ENCODE results near the gene TSPAN18.

The TSPAN18 gene

GRCh38 chr11:44726283-44727113 is at the start of gene TSPAN18:
TSS of gene TSPAN18 (plus strand) at chr11:44726962. CDS start at chr11:44906417, 179,455 bp downstream.
- Histone ChIP-seq H3K4me1 (ENCODE audit: insufficient read depth, low read length, poor library complexity, severe bottlenecking) (no peaks in the 10 kb centered on the region), H3K79me2 (ENCODE audit: insufficient read depth, low read length) (no peaks in the 10 kb centered on the region), H2AFZ (ENCODE audit: low read length) (no peak within 1 kb of the TSS), H4K20me1 (ENCODE audit: insufficient read depth, low read length, poor library complexity, severe bottlenecking) (no peaks in the 10 kb centered on the region), H3K36me3 (ENCODE audit: insufficient read depth, low read length) (no peaks in the 10 kb centered on the region), H3K9ac (ENCODE audit: low read depth, low read length, poor library complexity, severe bottlenecking) (no peak within 1 kb of the TSS), H3K27me3 (ENCODE audit: insufficient read depth, low read length, poor library complexity, severe bottlenecking) (no peaks in the 10 kb centered on the region), H3K4me3 (ENCODE audit: low read length, poor library complexity, severe bottlenecking) (no peak within 1 kb of the TSS), H3K9me3 (ENCODE audit: insufficient read depth, low read depth, low read length) (no peaks in the 10 kb centered on the region), H3K9me2 (replicated peaks; ENCODE audit: low read depth, low read length) (no peaks in the 10 kb centered on the region), H3F3A (ENCODE audit: low read depth) (no peaks in the 10 kb centered on the region), H3K4me2 (ENCODE audit: low read depth, low read length, poor library complexity, severe bottlenecking) (no peak within 1 kb of the TSS)
- no peak for TF ChIP-seq EZH2phosphoT487 (IDR thresholded peaks at IDR 0.05; ENCODE audit: borderline replicate concordance)
- TF ChIP-seq CTCF (conservative IDR thresholded peaks at IDR 0.05; ENCODE audit: low read length), result no peak

- H3K4me2 ChIP-seq (ENCODE audit: low read depth, low read length, poor library complexity, severe bottlenecking), result peak overlapping the region; percentile 58
- H3F3A ChIP-seq (ENCODE audit: low read depth), result no peaks in the 10 kb centered on the region
- H3K9me2 ChIP-seq (replicated peaks; ENCODE audit: low read depth, low read length), result no peaks in the 10 kb centered on the region
- H4K20me1 ChIP-seq (ENCODE audit: insufficient read depth, low read length, poor library complexity, severe bottlenecking), result no peaks in the 10 kb centered on the region
- TF ChIP-seq CTCF (conservative IDR thresholded peaks at IDR 0.05; ENCODE audit: low read length), result no peak
- TF ChIP-seq EZH2phosphoT487 (IDR thresholded peaks at IDR 0.05; ENCODE audit: borderline replicate concordance), result no peak
- no peaks in the 10 kb centered on the region for H3K79me2 ChIP-seq (ENCODE audit: insufficient read depth, low read length)
- no peaks in the 10 kb centered on the region for H3K36me3 ChIP-seq (ENCODE audit: insufficient read depth, low read length)
- no peaks in the 10 kb centered on the region for H3K27me3 ChIP-seq (ENCODE audit: insufficient read depth, low read length, poor library complexity, severe bottlenecking)
- peak overlapping the region; percentile 21; the same call in 1 of the 2 replicates for H2AFZ ChIP-seq (ENCODE audit: low read length)
- H3K9ac ChIP-seq (ENCODE audit: low read depth, low read length, poor library complexity, severe bottlenecking), result peak overlapping the region; percentile 10
- H3K9me3 ChIP-seq (ENCODE audit: insufficient read depth, low read depth, low read length), result no peaks in the 10 kb centered on the region
- peaks cover 19% of the 10 kb centered on the region for H3K4me1 ChIP-seq (ENCODE audit: insufficient read depth, low read length, poor library complexity, severe bottlenecking)
- peak overlapping the region; percentile 25 for H3K4me3 ChIP-seq (ENCODE audit: low read length, poor library complexity, severe bottlenecking)
Observed at GRCh38 chr11:44680982-44681597, 45.7 kb upstream of the TSPAN18 start.

GRCh38 chr11:44681698-44682097 is 45.1 kb upstream of the TSPAN18 start:
- Histone ChIP-seq H3K4me1 (ENCODE audit: insufficient read depth, low read length, poor library complexity, severe bottlenecking) (peaks cover 19% of the 10 kb centered on the region), H3K36me3 (ENCODE audit: insufficient read depth, low read length) (no peaks in the 10 kb centered on the region), H3K79me2 (ENCODE audit: insufficient read depth, low read length) (no peaks in the 10 kb centered on the region), H2AFZ (ENCODE audit: low read length) (no peak overlapping the region), H3K9me2 (replicated peaks; ENCODE audit: low read depth, low read length) (no peaks in the 10 kb centered on the region), H3K9ac (ENCODE audit: low read depth, low read length, poor library complexity, severe bottlenecking) (peak overlapping the region; percentile 10), H3K27me3 (ENCODE audit: insufficient read depth, low read length, poor library complexity, severe bottlenecking) (no peaks in the 10 kb centered on the region), H3F3A (ENCODE audit: low read depth) (no peaks in the 10 kb centered on the region), H3K9me3 (ENCODE audit: insufficient read depth, low read depth, low read length) (no peaks in the 10 kb centered on the region), H4K20me1 (ENCODE audit: insufficient read depth, low read length, poor library complexity, severe bottlenecking) (no peaks in the 10 kb centered on the region), H3K4me2 (ENCODE audit: low read depth, low read length, poor library complexity, severe bottlenecking) (peak overlapping the region; percentile 58), H3K4me3 (ENCODE audit: low read length, poor library complexity, severe bottlenecking) (peak overlapping the region; percentile 25)
- TF ChIP-seq CTCF (conservative IDR thresholded peaks at IDR 0.05; ENCODE audit: low read length) (no peak), EZH2phosphoT487 (IDR thresholded peaks at IDR 0.05; ENCODE audit: borderline replicate concordance) (no peak)
